ELF-1 (cell line): Measurements from ENCODE around the gene DDX28.

Experiments
- DNase-seq: peaks from one replicate; pipeline ENCODE4 v3.0.0-alpha.2; 2016; ENCODE audit warnings: low read depth, low spot score

Gene DDX28, protein sequence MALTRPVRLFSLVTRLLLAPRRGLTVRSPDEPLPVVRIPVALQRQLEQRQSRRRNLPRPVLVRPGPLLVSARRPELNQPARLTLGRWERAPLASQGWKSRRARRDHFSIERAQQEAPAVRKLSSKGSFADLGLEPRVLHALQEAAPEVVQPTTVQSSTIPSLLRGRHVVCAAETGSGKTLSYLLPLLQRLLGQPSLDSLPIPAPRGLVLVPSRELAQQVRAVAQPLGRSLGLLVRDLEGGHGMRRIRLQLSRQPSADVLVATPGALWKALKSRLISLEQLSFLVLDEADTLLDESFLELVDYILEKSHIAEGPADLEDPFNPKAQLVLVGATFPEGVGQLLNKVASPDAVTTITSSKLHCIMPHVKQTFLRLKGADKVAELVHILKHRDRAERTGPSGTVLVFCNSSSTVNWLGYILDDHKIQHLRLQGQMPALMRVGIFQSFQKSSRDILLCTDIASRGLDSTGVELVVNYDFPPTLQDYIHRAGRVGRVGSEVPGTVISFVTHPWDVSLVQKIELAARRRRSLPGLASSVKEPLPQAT

DNA sequence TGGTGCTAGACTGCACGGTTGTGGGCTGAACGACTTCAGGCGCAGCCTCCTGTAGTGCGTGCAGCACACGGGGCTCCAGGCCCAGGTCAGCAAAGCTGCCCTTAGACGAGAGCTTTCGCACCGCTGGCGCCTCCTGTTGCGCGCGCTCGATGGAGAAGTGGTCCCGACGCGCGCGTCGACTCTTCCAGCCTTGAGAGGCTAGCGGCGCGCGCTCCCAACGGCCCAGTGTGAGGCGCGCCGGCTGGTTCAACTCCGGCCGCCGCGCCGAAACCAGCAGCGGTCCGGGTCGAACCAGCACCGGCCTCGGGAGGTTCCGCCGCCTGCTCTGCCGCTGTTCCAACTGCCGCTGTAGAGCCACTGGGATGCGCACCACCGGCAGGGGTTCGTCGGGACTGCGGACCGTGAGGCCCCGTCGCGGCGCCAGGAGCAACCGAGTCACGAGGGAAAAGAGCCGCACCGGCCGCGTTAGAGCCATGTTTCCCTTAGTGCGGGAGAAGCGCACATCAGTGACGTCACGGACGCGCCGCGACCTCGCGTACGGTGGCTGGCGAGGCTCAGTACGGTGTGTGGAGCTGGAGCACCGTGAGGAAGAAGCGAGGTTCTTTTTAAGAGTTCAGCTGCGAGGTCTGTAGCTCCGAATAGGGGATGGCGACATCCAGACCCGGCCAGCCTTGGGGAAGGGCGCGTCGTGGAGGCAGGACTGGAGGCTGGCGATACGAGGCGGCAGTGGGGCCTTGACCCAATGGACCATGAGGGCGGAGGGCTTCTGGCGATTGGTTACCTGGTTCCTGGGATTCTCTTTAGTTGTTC is at the start of gene DDX28, which contains the start of gene DUS2:
Gene DDX28 (minus strand): TSS at position 505 of the 810 bp plus-strand sequence. CDS start 30 bp downstream, at position 475.
Gene DUS2 (plus strand): TSS at position 557 of the 810 bp plus-strand sequence. CDS start 14,740 bp downstream, outside the sequence.
- peak; percentile 96 for DNase-seq

DNA sequence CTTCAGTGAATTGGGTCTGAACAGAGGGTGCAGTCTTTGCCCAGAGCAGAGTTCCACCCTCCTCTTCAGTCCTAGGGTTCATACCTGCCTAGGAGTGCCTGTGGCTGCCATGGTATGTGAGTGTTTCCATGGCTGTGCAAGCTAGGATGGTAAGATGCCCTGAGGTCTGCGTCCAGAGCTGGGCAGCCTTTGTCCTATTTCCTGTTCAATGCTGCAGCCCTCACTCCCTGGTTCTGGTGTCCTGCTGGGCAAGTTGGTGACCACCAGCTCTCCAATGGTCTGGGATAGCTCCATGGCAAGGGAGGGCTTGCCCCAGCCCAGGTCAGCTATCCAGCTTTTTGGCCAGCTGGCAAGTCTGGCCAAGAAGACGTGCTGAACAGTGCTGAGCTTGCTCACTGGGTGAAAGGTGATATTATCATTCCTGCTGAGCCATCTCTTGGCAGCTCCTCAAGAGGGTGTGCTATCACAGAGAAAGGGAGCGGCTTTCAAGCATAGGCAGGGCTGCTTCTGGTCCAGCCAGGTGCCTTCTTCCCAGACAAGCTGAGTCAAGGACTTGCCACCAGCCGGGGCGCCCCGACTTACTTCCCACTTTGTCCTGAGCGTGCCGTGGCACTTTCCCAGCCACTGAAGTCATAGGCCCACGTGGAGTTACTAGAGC is 49.1 kb upstream of the DDX28 start:
- DNase-seq, result no peak

DNA sequence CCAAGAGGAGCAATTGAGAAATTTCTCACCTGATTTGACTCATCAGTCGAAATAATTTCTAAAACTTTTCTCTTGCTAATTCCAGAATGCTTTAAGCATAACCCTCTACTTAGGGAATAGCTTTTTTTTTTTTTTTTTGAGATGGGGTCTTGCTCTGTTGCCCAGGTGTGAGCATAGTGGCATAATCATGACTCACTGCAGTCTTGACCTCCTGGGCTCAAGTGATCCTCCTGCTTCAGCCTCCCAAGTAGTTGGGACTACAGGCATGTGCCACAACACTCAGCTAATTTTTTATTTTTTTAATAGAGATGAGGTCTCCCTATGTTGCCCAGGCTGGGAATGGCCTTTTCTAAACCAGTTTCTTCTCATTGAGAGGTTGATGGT is 48.5 kb upstream of the DDX28 start:
- no peak for DNase-seq

DNA sequence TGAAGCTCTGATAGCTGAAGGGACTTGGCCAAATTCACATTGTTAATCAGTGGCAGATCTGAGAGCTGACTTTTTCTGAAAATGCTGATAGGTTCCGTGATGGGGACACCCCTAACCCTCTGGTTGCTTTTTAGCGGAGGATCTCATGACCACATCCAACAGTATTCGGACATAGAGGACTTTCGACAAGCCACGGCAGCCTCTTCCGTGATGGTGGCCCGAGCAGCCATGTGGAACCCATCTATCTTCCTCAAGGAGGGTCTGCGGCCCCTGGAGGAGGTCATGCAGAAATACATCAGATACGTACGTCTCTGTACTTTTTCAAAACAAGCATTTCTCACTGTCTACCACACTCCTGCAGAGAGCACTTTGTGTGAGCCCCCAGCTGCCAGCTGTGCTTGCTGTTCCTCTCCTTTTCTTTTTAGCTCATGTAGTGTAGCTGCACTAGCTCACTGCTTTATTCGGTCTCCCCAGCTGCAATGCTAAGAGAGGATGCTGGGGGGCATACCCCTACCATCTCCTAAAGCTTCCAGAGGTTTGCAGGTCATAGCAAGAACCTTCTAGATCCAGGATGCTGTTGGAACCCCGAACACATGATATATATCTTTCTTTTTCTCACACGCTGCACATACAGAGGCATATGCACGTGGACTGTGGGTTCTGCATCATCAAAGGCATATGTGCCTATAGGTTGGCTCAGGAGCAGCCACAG is 47.9 kb upstream of the DDX28 start:
- DNase-seq, result no peak

DNA sequence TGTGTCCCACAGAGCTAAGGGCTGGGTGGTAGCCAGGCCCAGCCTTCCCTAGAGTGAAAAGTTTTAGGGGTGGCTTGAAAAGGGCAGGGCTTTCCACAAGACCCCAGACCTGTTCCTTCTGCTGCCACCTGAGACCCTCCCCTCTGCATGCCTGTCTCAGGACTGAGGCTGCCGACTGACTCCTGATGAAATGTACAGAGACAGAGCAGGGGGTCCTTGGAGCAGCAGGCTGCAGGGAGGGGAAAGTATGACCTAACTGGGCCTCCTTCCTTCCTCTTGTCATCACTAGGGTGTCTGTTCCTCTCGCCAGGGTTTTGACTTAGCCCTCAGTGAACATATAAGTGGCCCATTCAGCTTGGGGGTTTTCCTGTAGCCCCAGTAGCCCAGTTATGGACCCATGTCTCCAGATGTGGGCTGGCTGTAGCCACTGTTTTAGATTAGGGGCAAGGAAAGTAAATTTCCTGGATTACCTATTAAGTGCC is 47.3 kb upstream of the DDX28 start:
- DNase-seq, result no peak

DNA sequence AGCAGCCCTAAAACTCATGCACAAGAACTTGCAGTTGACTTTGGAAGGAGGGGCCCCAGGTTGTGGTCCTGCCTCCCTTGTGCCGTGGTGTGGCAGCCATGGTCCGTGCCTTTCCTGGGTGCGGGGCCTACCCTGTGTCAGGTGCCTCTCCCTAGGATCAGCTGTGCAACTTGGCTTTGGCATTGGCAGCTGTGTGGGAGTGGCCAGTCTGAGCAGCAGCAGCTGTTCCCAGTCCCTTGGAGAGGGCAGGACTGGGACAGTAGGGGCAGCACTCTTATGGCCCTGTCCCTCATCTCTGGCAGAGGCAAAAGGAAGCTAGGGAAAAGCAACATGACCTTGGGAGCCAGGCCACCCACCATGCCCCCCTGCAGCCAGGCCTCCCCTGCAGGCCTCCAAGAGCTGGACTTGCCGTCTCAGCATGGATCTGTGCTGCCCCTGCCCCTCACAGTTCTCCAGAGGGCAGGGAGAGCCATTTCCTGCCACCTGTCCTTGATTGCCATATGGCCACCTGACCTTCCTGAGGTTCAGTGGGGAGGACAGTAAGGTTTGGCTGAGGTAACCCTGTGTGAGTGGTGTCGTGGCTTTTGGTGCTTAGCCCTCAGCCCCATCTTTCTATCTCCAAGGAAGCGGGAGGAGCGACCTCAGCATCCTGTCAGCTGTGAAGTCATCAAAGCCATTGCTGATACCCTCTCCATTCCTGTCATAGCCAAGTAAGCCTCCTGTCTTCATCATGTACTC is 46.6 kb upstream of the DDX28 start:
- no peak for DNase-seq

DNA sequence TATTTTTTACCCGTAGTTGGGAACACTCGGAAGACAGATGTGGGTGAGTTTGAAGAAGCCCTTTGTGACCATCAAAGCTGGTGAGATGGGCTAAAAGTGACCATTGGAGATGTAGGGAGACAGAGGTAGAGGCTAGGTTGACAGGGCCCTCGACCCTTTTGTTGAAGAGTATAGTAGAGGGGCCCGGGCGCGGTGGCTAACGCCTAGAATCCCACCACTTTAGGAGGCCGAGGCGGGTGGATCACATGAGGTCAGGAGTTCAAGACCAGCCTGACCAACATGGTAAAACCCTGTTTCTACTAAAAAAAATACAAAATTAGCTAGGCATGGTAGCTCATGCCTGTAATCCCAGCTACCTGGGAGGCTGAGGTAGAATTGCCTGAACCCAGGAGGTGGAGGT is 45.9 kb upstream of the DDX28 start:
- DNase-seq, result no peak

DNA sequence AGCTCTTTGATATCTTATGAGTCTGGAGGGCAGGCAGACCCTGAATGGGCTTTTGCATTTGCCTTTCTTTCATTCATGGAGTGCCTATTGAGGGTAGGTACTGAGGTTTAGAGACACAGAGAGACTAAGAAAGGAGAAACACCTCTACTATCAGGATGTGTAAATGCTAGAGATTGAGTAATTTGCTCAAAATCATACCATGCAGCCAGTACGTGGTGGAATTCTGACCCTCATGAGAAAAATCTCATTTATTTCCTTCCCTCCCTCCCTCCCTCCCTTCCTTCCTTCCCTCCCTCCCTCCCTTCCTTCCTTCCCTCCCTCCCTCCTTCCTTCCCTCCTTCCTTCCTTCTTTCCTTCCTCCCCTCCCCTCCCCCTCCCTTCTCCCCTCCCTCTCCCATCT is 43.7 kb upstream of the DDX28 start:
- DNase-seq, result no peak

DNA sequence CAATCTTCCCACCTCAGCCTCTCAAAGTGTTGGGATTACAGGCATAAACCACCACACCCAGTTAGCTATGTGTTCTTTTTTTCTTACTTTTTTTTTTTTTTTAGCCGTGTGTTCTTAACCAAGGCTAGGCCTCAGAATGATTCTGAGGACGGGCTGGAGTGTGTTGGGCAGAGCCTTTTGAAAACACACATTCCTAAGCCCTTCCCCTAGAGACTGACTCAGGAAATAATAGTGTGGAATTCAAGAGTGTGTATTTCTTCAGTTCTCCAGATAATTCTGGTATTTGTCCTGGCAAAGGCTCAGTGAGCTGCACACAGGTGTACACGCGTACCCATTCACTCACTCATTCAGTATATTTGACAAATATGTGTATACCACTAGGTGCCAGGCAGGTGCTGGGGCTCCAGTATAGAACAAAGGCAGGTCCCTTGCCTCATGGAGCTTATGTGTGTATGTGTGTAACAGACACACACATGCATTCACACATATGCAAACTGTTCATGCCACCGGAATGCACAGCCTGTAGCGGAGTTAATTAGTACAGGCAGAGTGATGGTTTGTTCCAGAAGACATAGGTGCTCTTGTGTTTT is 42.8 kb upstream of the DDX28 start:
- DNase-seq, result no peak

DNA sequence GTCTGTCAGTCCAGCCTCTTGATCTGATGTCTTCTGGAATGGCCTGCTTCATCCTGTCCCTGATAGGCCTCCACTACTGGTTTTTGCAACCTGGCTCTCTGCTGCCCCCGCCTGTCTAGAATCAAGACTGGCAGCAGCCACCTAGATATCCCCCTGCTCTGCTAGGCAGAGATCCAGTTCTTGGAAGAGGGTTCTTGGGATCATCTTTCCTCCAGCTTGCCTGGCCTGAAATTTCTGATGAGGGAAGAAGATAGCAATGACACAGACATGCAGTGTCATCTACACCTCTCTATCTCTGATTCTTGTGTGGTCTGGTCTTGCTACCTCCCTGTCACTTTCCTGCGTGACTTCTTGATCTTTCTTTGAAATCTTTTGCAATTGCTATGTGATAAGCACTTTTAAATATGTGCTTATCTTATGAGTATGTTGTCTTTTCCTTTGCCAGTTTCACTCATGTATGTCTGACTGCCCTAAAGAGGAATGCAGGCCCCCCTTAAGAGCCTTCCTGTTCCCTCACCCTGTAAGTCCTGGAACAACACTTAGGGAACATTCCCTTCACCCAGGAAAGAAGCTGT is 41.8 kb upstream of the DDX28 start:
- peak; percentile 77 for DNase-seq

DNA sequence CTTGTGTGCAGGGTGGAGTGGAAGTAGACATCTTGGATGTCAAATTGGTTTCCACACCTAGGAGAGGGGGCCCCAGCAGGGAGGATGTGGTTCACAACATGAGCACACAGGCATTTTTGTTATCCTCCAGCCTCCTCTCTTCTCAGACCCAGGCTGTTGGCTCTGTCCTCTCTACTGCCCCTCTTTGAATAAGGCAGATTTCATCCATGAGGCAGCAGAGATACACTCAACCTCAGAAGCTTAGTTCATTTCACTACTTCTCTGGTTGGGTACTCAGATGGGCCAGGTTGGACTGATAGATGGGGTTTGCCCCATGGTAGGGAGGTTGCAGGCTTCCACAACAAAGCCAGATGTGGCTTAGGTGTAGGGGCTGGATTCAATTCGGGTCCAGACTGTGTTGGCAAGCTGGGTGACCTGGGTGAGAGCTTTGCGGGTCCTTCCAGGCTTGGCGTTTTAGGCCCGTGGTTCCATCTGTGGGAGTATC is 39.9 kb upstream of the DDX28 start:
- no peak for DNase-seq

DNA sequence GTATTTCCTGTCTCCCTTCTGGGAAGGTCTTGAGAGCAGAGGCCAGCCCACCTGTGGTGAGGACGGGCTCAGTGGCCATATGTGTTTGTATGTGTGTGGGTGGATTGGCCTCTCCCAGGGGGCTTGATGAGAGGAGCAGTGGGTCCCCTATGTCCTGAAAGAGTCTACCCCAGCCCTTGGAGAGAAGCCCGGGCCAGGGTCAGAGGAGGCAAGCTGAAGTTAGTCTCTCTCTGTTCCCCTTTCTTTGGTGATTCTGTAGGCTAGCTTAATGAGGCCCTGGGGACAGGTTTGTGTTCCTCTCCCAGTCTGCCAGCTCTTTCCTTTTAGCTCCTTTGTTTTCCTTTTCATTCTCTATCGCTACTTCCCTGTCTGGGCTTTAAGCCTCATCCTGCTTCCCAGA is 38.4 kb upstream of the DDX28 start:
- DNase-seq, result no peak

DNA sequence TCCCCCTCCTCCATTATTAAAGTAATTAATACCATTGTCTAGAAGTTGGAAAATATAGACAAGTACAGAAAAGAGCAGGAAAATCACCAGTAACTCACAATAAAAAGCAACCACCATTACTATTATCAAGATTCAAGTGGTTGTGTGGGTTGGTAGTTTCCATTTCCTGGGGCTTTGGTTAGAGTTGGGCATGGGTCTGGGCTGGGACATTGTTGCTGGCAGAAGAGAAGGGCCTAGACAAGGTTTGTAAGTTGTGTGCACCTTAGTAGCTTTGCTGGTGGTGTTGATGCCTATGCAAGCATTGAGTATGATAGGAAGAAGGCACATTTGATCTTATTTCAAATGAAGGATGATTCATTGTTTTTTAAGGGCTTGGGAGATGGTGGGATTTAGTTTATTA is 36.8 kb upstream of the DDX28 start:
- no peak for DNase-seq

DNA sequence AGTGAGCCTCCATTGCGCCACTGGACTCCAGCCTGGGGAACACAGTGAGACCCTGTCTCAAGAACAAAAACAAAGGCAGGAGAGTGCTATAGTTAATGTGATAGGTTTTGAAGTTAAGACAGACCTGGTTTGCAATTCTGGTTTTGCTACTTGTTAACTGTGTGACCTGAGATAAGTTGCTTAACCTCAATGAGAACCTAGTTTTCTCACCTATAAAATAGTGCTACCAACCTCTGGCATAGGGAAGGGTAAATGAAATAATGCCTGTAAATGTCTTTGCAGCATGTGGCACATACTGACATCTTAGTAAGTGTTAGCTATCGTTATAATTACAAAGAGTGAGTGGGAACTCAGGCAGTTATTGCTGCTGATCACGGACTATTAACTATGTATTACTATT is 32.4 kb upstream of the DDX28 start:
- DNase-seq, result no peak

DNA sequence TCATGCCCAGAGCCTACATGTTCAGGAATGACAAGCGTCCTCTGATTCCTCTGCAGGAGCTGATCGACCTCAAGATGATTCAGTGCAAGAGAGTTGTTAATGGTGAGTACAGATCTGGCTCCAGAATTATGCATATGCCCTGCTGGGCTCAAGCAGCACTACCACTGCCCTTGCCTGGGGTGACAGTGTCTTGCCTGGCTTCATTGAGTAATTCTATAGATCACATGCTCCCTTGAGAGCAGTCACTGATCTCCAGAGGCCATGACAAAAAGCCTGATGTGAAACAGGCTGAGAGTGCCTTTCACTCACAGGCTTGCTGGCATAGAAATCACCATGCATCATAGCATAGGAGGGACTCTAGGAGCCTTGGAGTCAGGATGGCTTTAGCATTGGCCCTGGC is 26.4 kb upstream of the DDX28 start:
- DNase-seq, result no peak

DNA sequence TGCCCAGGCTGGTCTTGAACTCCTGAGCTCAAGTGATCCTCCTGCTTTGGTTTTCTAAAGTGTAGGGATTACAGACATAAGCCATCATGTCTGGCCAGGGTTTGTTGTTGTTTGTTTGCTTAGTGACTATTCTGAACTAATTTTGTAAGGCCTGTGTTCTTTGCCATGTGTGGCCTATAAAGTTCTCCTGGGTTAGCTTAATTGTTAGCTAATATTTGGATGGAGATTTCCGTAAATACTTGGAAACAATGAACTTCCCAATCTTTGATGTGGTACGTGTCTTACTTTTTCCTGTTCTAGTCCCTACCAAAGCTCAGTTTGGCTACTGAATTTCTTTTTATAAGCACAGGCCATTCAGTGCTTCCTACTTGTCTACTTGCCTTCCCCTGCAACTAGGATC is 25.0 kb upstream of the DDX28 start:
- DNase-seq, result no peak

DNA sequence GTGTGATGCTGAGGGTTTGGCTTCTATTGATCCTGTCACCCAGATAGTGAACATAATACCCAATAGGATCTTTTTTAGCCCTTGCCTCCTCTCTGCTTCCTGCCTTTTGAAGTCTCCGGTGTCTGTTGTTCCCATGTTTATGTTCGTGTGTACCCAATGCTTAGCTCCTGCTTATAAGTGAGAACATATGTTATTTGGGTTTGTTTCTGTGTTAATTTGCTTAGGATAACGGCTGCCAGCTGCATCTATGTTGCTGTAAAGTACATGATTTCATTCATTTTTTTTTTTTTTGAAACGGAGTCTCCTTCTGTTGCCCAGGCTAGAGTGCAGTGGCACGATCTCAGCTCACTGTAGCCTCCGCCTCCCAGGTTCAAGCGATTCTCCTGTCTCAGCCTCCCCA is 23.1 kb upstream of the DDX28 start:
- DNase-seq, result no peak

DNA sequence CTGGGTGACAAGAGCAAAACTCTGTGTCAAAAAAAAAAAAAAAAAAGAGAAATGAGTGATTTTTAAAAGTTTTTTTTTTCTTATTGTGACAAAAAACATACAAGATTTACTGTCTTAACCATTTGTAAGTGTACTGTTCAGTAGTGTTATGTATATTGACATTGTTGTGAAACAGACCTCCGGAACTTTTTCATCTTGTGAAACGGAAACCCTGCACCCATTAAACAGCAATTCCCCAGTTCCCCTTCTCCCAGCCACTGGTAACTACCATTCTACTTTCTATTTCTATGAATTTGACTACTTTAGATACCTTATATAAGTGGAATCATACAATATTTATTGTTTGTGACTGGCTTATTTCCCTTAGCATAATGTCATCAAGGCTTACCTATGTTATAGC is 18.8 kb upstream of the DDX28 start:
- DNase-seq, result no peak

DNA sequence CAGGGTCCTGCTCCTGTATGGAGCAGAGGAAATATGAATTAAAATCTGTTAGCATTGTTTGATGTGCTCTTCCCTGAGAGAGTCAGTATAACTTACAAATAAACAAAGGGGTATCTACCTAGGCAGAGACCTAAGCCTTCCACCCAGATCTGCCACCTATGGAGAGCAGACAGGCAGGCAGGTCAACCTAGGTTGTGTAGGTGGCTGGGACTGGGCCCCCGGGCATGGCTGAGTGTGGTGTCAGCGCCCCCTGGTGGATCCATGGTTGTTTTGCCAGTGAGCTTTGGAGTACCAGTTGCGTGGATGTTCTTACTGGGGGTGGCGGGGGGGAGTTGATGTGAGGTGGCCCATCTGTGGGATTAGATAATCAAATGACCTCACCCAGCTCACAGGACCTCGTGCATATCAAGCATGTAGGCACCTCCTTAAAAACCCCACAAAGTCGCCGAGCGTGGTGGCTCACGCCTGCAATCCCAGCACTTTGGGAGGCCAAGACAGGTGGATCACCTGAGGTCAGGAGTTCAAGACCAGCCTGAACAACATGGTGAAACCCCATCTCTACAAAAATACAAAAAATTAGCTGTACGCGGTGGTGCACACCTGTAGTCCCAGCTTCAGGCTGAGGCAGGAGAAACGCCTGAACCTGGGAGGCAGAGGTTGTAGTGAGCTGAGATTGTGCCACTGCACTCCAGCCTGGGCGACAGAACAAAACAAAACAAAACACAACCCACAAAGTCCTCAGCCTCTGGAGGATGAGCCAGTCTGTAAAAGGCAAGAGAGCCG is 17.7 kb upstream of the DDX28 start:
- peak; percentile 92 for DNase-seq
